ENCODE data around the gene BTBD19. TPM values are rescaled to one million over a fixed set of nuclear protein-coding genes. Genes with fewer than 3 reads are reported as not detected.
A peak's percentile ranks its signal among the peaks of the same experiment; 100 is the strongest.
"Not testable (repeated sequence)": the region's sequence is repeated elsewhere in the genome, so short reads cannot be mapped to it uniquely, and the experiment has no call there.

Gene BTBD19
- total RNA-seq, 1 donor = 21.4 TPM

- peak overlapping the region; percentile 97 for H3K4me2 ChIP-seq (ENCODE audit: insufficient read depth, low read length)
- H3K4me3 ChIP-seq (ENCODE audit: insufficient read depth, low read length) = peak overlapping the region; percentile 69
- no peaks in the 10 kb centered on the region for H4K20me1 ChIP-seq (ENCODE audit: insufficient read depth, low read length)
- H3K27me3 ChIP-seq (ENCODE audit: insufficient read depth, low read length) = no peaks in the 10 kb centered on the region
- DNase-seq (ENCODE audit: insufficient read length, low spot score, missing footprints) = peak; percentile 82
- no peaks in the 10 kb centered on the region for H3K79me2 ChIP-seq (ENCODE audit: insufficient read depth, low read length)
- H3K36me3 ChIP-seq (ENCODE audit: insufficient read depth, low read length) = peaks cover 5% of the 10 kb centered on the region
- H3K27ac ChIP-seq (ENCODE audit: low read depth, low read length) = peak overlapping the region; percentile 99
- H3K9me3 ChIP-seq (ENCODE audit: low read depth, low read length) = no peaks in the 10 kb centered on the region
- H3K4me1 ChIP-seq (ENCODE audit: insufficient read depth, low read length) = peaks cover 11% of the 10 kb centered on the region
- no peak for TF ChIP-seq CTCF (IDR thresholded peaks at IDR 0.05; ENCODE audit: extremely low read depth, low read depth, low read length)
- peak overlapping the region; percentile 88 for H2AFZ ChIP-seq (ENCODE audit: low read length)
Observed at GRCh38 chr1:44820328-44821239, 12.3 kb downstream of the BTBD19 start.

DNA sequence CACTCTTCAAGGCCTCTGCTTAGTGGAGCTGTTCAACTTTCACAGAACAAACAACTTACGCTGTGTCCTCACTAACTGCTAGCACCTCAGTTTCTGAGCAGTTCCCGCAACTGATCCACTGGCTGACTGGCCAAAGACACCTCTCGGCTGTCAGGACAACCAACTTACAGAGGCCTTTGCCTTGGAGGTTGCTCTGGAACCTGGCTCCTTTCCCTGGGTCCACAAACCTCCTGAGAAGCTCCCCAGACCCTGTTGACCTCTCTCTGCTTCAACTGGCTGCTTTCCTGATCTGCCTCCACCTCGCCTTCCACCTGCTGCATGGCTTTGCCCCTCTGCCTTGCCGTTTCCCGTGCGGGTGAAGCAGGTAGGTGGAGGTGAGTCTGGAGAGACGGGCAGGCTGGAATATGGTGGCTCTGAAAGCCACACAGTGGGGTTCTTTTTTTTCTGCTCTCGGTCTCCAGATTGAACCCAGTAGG is 13.0 kb downstream of the BTBD19 start:
- H3K4me1 ChIP-seq (ENCODE audit: insufficient read depth, low read length) = peaks cover 10% of the 10 kb centered on the region
- no peaks in the 10 kb centered on the region for H3K27me3 ChIP-seq (ENCODE audit: insufficient read depth, low read length)
- no peak for DNase-seq (ENCODE audit: insufficient read length, low spot score, missing footprints)
- H3K27ac ChIP-seq (ENCODE audit: low read depth, low read length) = no peak overlapping the region
- no peaks in the 10 kb centered on the region for H4K20me1 ChIP-seq (ENCODE audit: insufficient read depth, low read length)
- no peaks in the 10 kb centered on the region for H3K9me3 ChIP-seq (ENCODE audit: low read depth, low read length)
- H3K79me2 ChIP-seq (ENCODE audit: insufficient read depth, low read length) = no peaks in the 10 kb centered on the region
- H2AFZ ChIP-seq (ENCODE audit: low read length) = no peak overlapping the region
- H3K4me2 ChIP-seq (ENCODE audit: insufficient read depth, low read length) = no peak overlapping the region
- no peak for TF ChIP-seq CTCF (IDR thresholded peaks at IDR 0.05; ENCODE audit: extremely low read depth, low read depth, low read length)
- no peaks in the 10 kb centered on the region for H3K36me3 ChIP-seq (ENCODE audit: insufficient read depth, low read length)
- H3K4me3 ChIP-seq (ENCODE audit: insufficient read depth, low read length) = no peak overlapping the region

DNA sequence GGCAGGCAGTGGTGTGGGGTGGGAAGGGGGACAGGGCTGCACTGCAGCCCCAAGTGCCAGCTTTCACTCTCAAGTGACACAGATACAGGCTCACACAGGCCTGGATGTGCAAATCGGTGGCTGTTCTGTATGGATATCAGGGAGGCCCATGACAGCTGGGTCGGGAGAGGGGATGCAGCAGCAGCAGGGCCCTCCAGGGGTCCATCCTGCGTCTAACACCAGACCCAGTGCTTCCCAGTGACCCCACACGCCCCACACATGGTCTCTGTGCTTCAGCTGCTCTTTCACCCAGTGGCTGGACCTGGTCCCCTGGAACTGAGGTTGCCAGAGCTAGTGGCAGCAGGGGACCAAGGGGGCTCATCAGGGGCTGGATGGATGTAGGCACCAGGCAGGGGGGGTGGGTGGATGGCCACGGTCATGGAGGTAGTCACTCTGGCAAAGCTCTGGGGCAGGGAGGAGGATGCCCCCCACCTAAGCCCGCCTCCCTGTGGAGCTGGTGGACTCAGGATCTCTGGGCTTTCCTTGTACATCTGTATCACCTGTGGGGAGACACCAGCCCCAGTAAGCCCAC is 13.9 kb downstream of the BTBD19 start:
- no peaks in the 10 kb centered on the region for H3K27me3 ChIP-seq (ENCODE audit: insufficient read depth, low read length)
- no peak overlapping the region for H3K4me3 ChIP-seq (ENCODE audit: insufficient read depth, low read length)
- peaks cover 10% of the 10 kb centered on the region for H3K4me1 ChIP-seq (ENCODE audit: insufficient read depth, low read length)
- no peaks in the 10 kb centered on the region for H3K79me2 ChIP-seq (ENCODE audit: insufficient read depth, low read length)
- H2AFZ ChIP-seq (ENCODE audit: low read length) = no peak overlapping the region
- no peak overlapping the region for H3K27ac ChIP-seq (ENCODE audit: low read depth, low read length)
- H4K20me1 ChIP-seq (ENCODE audit: insufficient read depth, low read length) = no peaks in the 10 kb centered on the region
- no peak for TF ChIP-seq CTCF (IDR thresholded peaks at IDR 0.05; ENCODE audit: extremely low read depth, low read depth, low read length)
- DNase-seq (ENCODE audit: insufficient read length, low spot score, missing footprints) = no peak
- H3K4me2 ChIP-seq (ENCODE audit: insufficient read depth, low read length) = no peak overlapping the region
- no peaks in the 10 kb centered on the region for H3K9me3 ChIP-seq (ENCODE audit: low read depth, low read length)
- no peaks in the 10 kb centered on the region for H3K36me3 ChIP-seq (ENCODE audit: insufficient read depth, low read length)

GRCh38 chr1:44822981-44823451 is 14.7 kb downstream of the BTBD19 start:
- Histone ChIP-seq H4K20me1 (ENCODE audit: insufficient read depth, low read length) (no peaks in the 10 kb centered on the region), H2AFZ (ENCODE audit: low read length) (no peak overlapping the region), H3K27me3 (ENCODE audit: insufficient read depth, low read length) (no peaks in the 10 kb centered on the region), H3K27ac (ENCODE audit: low read depth, low read length) (no peak overlapping the region), H3K4me2 (ENCODE audit: insufficient read depth, low read length) (no peak overlapping the region), H3K4me1 (ENCODE audit: insufficient read depth, low read length) (peaks cover 10% of the 10 kb centered on the region), H3K79me2 (ENCODE audit: insufficient read depth, low read length) (no peaks in the 10 kb centered on the region), H3K4me3 (ENCODE audit: insufficient read depth, low read length) (no peak overlapping the region), H3K36me3 (ENCODE audit: insufficient read depth, low read length) (no peaks in the 10 kb centered on the region), H3K9me3 (ENCODE audit: low read depth, low read length) (no peaks in the 10 kb centered on the region)
- DNase-seq (ENCODE audit: insufficient read length, low spot score, missing footprints) = no peak
- no peak for TF ChIP-seq CTCF (IDR thresholded peaks at IDR 0.05; ENCODE audit: extremely low read depth, low read depth, low read length)

- H3K27me3 ChIP-seq (ENCODE audit: insufficient read depth, low read length); DNase-seq (ENCODE audit: insufficient read length, low spot score, missing footprints); H3K27ac ChIP-seq (ENCODE audit: low read depth, low read length); H3K4me1 ChIP-seq (ENCODE audit: insufficient read depth, low read length); H3K79me2 ChIP-seq (ENCODE audit: insufficient read depth, low read length); H3K9me3 ChIP-seq (ENCODE audit: low read depth, low read length); H4K20me1 ChIP-seq (ENCODE audit: insufficient read depth, low read length); H3K4me2 ChIP-seq (ENCODE audit: insufficient read depth, low read length); H2AFZ ChIP-seq (ENCODE audit: low read length); H3K36me3 ChIP-seq (ENCODE audit: insufficient read depth, low read length); H3K4me3 ChIP-seq (ENCODE audit: insufficient read depth, low read length): not testable (repeated sequence)
Observed at GRCh38 chr1:44824392-44824791, 16.1 kb downstream of the BTBD19 start.
